DND-41 (cell line): ENCODE data around the gene POU2F1.

Experiments
- ATAC-seq: fragments of 200-7000 bp; cut with Tn5 transposase; 3 replicates; pipeline ENCODE4 v1.9.1; 2021; ENCODE audit warnings: low read depth; ENCODE audit not compliant: insufficient read depth
- DNase-seq: peaks from one replicate; pipeline ENCODE4 v3.0.0-alpha.2; 2020
- H2AFZ ChIP-seq: 2 replicates; pipeline ENCODE4 v1.6.0; 2012; ENCODE audit warnings: low read depth, low read length
- H3K27ac ChIP-seq: 2 replicates; pipeline ENCODE4 v1.5.1; 2012; ENCODE audit warnings: low read length, inconsistent platforms
- H3K27me3 ChIP-seq: fragments of 200-600 bp; sonication (generic); 2 replicates; pipeline ENCODE4 v1.6.0; 2012; ENCODE audit warnings: low read length, mild to moderate bottlenecking, inconsistent platforms; ENCODE audit not compliant: insufficient read depth, poor library complexity
- H3K36me3 ChIP-seq: 2 replicates; pipeline ENCODE4 v1.5.1; 2012; ENCODE audit warnings: low read length, inconsistent platforms; ENCODE audit not compliant: insufficient read depth
- H3K4me1 ChIP-seq: 2 replicates; pipeline ENCODE4 v1.5.1; 2012; ENCODE audit warnings: mild to moderate bottlenecking, low read length; ENCODE audit not compliant: insufficient read depth
- H3K4me2 ChIP-seq: 2 replicates; pipeline ENCODE4 v1.6.0; 2012; ENCODE audit warnings: mild to moderate bottlenecking, moderate library complexity, low read length, inconsistent platforms; ENCODE audit not compliant: insufficient read depth
- H3K4me3 ChIP-seq, 2 experiments: fragments of 200-600 bp in 1 of 2; shearing (Covaris generic) in 1 of 2; 2 replicates each; pipeline ENCODE4 v1.5.1; 2012 to 2016; ENCODE audit warnings: inconsistent platforms in 2 of 2, low read length in 2 of 2, mild to moderate bottlenecking in 2 of 2, low read depth in 1 of 2, moderate library complexity in 1 of 2
- H3K79me2 ChIP-seq: 2 replicates; pipeline ENCODE4 v1.6.0; 2012; ENCODE audit warnings: low read length, inconsistent platforms; ENCODE audit not compliant: insufficient read depth
- H3K9ac ChIP-seq: 2 replicates; pipeline ENCODE4 v1.6.0; 2012; ENCODE audit warnings: low read depth, mild to moderate bottlenecking, inconsistent platforms, low read length, moderate library complexity
- H3K9me3 ChIP-seq: 2 replicates; pipeline ENCODE4 v1.5.1; 2012; ENCODE audit warnings: low read length, moderate library complexity, mild to moderate bottlenecking, inconsistent platforms; ENCODE audit not compliant: insufficient read depth, severe bottlenecking
- H4K20me1 ChIP-seq: 2 replicates; pipeline ENCODE4 v1.6.0; 2012; ENCODE audit warnings: low read length; ENCODE audit not compliant: insufficient read depth
- EZH2 ChIP-seq: IDR thresholded peaks from 3 replicates; pipeline ENCODE4 v1.6.1; 2012; ENCODE audit warnings: borderline replicate concordance, low read depth, mild to moderate bottlenecking, moderate library complexity, low read length, inconsistent platforms; ENCODE audit not compliant: severe bottlenecking
- TF ChIP-seq, protein P1 (sequence below): IDR thresholded peaks from 2 replicates; pipeline ENCODE4 v1.5.1; 2012; ENCODE audit warnings: borderline replicate concordance, low read length, moderate library complexity, mild to moderate bottlenecking; ENCODE audit not compliant: poor library complexity, severe bottlenecking; ENCODE audit errors: extremely low read depth

POU2F1 gene

DNA sequence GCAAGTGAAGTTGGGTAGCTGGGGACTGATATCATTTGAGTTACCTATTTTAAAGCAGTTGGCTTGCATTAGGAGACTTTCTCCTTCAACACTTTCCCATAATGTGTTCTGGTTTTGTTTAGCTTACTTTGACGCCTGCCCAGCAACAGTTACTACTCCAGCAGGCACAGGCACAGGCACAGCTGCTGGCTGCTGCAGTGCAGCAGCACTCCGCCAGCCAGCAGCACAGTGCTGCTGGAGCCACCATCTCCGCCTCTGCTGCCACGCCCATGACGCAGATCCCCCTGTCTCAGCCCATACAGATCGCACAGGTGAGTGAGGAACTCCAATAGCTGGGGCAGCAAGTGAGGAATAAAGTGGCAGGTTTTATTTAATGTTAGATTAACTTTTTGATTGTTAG is 153.3 kb downstream of the POU2F1 start:
- no peaks in the 10 kb centered on the region for H3K9me3 ChIP-seq
- H3K4me1 ChIP-seq, result no peaks in the 10 kb centered on the region
- ATAC-seq (no peak), DNase-seq (no peak)
- no peak overlapping the region for H3K4me2 ChIP-seq
- no peak overlapping the region for H3K27ac ChIP-seq
- H3K27me3 ChIP-seq, result no peaks in the 10 kb centered on the region
- H3K79me2 ChIP-seq, result no peaks in the 10 kb centered on the region
- H3K36me3 ChIP-seq, result peaks cover 39% of the 10 kb centered on the region
- H2AFZ ChIP-seq, result no peak overlapping the region
- H3K4me3 ChIP-seq, result no peak overlapping the region
- H4K20me1 ChIP-seq, result no peaks in the 10 kb centered on the region
- TF ChIP-seq EZH2, result no peak
- TF ChIP-seq, protein P1, sequence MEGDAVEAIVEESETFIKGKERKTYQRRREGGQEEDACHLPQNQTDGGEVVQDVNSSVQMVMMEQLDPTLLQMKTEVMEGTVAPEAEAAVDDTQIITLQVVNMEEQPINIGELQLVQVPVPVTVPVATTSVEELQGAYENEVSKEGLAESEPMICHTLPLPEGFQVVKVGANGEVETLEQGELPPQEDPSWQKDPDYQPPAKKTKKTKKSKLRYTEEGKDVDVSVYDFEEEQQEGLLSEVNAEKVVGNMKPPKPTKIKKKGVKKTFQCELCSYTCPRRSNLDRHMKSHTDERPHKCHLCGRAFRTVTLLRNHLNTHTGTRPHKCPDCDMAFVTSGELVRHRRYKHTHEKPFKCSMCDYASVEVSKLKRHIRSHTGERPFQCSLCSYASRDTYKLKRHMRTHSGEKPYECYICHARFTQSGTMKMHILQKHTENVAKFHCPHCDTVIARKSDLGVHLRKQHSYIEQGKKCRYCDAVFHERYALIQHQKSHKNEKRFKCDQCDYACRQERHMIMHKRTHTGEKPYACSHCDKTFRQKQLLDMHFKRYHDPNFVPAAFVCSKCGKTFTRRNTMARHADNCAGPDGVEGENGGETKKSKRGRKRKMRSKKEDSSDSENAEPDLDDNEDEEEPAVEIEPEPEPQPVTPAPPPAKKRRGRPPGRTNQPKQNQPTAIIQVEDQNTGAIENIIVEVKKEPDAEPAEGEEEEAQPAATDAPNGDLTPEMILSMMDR, result no peak
- H3K9ac ChIP-seq, result no peak overlapping the region

- Histone ChIP-seq H3K27me3 (no peaks in the 10 kb centered on the region), H3K4me2 (no peak overlapping the region), H2AFZ (no peak overlapping the region), H3K79me2 (no peaks in the 10 kb centered on the region), H3K4me1 (no peaks in the 10 kb centered on the region), H3K4me3 (no peak overlapping the region), H3K9ac (no peak overlapping the region), H3K9me3 (no peaks in the 10 kb centered on the region), H3K36me3 (peaks cover 43% of the 10 kb centered on the region), H4K20me1 (no peaks in the 10 kb centered on the region), H3K27ac (no peak overlapping the region)
- DNase-seq, result no peak
- TF ChIP-seq, protein P1, result no peak
- TF ChIP-seq EZH2, result no peak
- ATAC-seq, result no peak
Measured at GRCh38 chr1:167375949-167376348, 155.3 kb downstream of the POU2F1 start.

- ATAC-seq, result no peak
- Histone ChIP-seq H3K79me2 (no peaks in the 10 kb centered on the region), H3K4me3 (no peak overlapping the region), H3K4me1 (no peaks in the 10 kb centered on the region), H3K9ac (no peak overlapping the region), H3K9me3 (no peaks in the 10 kb centered on the region), H3K36me3 (peaks cover 44% of the 10 kb centered on the region), H3K27ac (no peak overlapping the region), H4K20me1 (no peaks in the 10 kb centered on the region), H2AFZ (no peak overlapping the region), H3K27me3 (no peaks in the 10 kb centered on the region), H3K4me2 (no peak overlapping the region)
- DNase-seq, result no peak
- TF ChIP-seq, protein P1, result no peak
- TF ChIP-seq EZH2, result no peak
Measured at GRCh38 chr1:167387251-167387910, 166.7 kb downstream of the POU2F1 start.

DNA sequence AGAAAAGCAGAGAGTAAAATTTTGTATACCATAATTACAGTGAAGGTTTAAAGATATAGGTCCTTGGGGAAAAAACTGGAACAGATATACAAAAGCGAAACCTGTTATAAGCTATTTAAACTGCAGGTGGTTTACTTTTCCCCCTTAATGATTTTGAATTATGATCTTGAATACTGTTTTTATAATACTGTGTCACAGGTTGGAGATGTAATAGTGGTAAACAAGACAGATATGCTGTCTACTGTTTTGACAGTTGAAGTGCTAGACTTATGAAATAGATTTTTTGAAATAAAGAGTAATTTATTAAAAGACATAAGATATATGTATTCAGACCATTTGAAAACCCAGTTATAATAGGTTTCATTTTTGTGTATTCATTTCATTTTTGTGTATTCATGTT is 168.3 kb downstream of the POU2F1 start:
- no peak overlapping the region for H3K27ac ChIP-seq
- no peak overlapping the region for H3K9ac ChIP-seq
- H3K4me2 ChIP-seq, result no peak overlapping the region
- H3K27me3 ChIP-seq, result no peaks in the 10 kb centered on the region
- DNase-seq, result no peak
- peaks cover 43% of the 10 kb centered on the region for H3K36me3 ChIP-seq
- no peak overlapping the region for H2AFZ ChIP-seq
- no peaks in the 10 kb centered on the region for H4K20me1 ChIP-seq
- no peaks in the 10 kb centered on the region for H3K79me2 ChIP-seq
- no peaks in the 10 kb centered on the region for H3K4me1 ChIP-seq
- TF ChIP-seq, protein P1, result no peak
- TF ChIP-seq EZH2, result no peak
- no peak for ATAC-seq
- no peak overlapping the region for H3K4me3 ChIP-seq
- H3K9me3 ChIP-seq, result no peaks in the 10 kb centered on the region
